ENCODE measurements around the gene BCAT1. TPM values are rescaled to one million over a fixed set of nuclear protein-coding genes. Genes with fewer than 3 reads are reported as not detected.

BCAT1 gene
- total RNA-seq, 2 experiments from 2014 or later = 53.3 to 55.6 TPM

- no peaks in the 10 kb centered on the region for H3K9me3 Mint-ChIP-seq
- CTCF ChIA-PET = interaction anchor here (1.1 to 2.2 kb wide), 5 partner anchors 30 to 159 kb away, joined by 3 to 12 read pairs (median 4); a partner anchor contains a TSS
- ATAC-seq (no peak), DNase-seq (no peak)
- H3K36me3 Mint-ChIP-seq (ENCODE audit: low read depth) = no peaks in the 10 kb centered on the region
- no peak overlapping the region for H3K27ac Mint-ChIP-seq
- H3K4me1 Mint-ChIP-seq (ENCODE audit: low read depth) = peaks cover 16% of the 10 kb centered on the region
- intact Hi-C loops (cut with micrococcal nuclease) = loop anchor here (5.0 kb wide), 1 partner anchor 56 kb away; a partner anchor contains a TSS
- H3K27me3 Mint-ChIP-seq = no peaks in the 10 kb centered on the region
- POLR2A ChIA-PET = no interaction called here
- no peak for TF ChIP-seq CTCF (IDR thresholded peaks at IDR 0.05)
- no peak overlapping the region for H3K4me3 Mint-ChIP-seq
Observed at GRCh38 chr12:24996102-24996797, 47.3 kb upstream of the BCAT1 start.

- Mint-ChIP-seq H3K9me3 (no peaks in the 10 kb centered on the region), H3K27ac (no peak overlapping the region), H3K4me3 (no peak overlapping the region), H3K4me1 (ENCODE audit: low read depth) (peaks cover 16% of the 10 kb centered on the region), H3K36me3 (ENCODE audit: low read depth) (no peaks in the 10 kb centered on the region), H3K27me3 (no peaks in the 10 kb centered on the region)
- intact Hi-C loops (cut with micrococcal nuclease) = no loop called here
- no peak for TF ChIP-seq CTCF (IDR thresholded peaks at IDR 0.05)
- ChIA-PET POLR2A (no interaction called here), CTCF (interaction anchor here (1.3 to 3.3 kb wide), 3 partner anchors 107 to 142 kb away, joined by 3 to 52 read pairs (median 3); no protein-coding TSS in a partner anchor)
- ATAC-seq (no peak), DNase-seq (no peak)
Observed at GRCh38 chr12:24993793-24994192, 44.9 kb upstream of the BCAT1 start.

- Mint-ChIP-seq H3K27ac (no peak overlapping the region), H3K4me1 (ENCODE audit: low read depth) (no peaks in the 10 kb centered on the region), H3K9me3 (no peaks in the 10 kb centered on the region), H3K36me3 (ENCODE audit: low read depth) (no peaks in the 10 kb centered on the region), H3K27me3 (no peaks in the 10 kb centered on the region), H3K4me3 (no peak overlapping the region)
- peak; percentile 86 for ATAC-seq
- peak; percentile 86 for TF ChIP-seq CTCF (IDR thresholded peaks at IDR 0.05)
- intact Hi-C loops (cut with micrococcal nuclease) = loop anchor here (1.0 kb wide), 1 partner anchor 139 kb away; no protein-coding TSS in a partner anchor
- ChIA-PET CTCF (interaction anchor here (0.6 to 3.3 kb wide), 37 partner anchors 9 to 443 kb away, joined by 3 to 52 read pairs (median 4); a partner anchor contains a TSS), POLR2A (interaction anchor here (0.5 kb wide), 1 partner anchor 84 kb away, joined by 3 read pairs; no protein-coding TSS in a partner anchor)
- no peak for DNase-seq
Observed at GRCh38 chr12:24991209-24992049, 42.5 kb upstream of the BCAT1 start.

- no peaks in the 10 kb centered on the region for H3K27me3 Mint-ChIP-seq
- no peak overlapping the region for H3K4me3 Mint-ChIP-seq
- H3K27ac Mint-ChIP-seq = no peak overlapping the region
- ChIA-PET POLR2A (no interaction called here), CTCF (interaction anchor here (0.7 to 1.1 kb wide), 3 partner anchors 9 to 166 kb away, joined by 3 to 4 read pairs (median 4); no protein-coding TSS in a partner anchor)
- DNase-seq (no peak), ATAC-seq (no peak)
- peaks cover 4% of the 10 kb centered on the region for H3K9me3 Mint-ChIP-seq
- H3K36me3 Mint-ChIP-seq (ENCODE audit: low read depth) = peaks cover 2% of the 10 kb centered on the region
- intact Hi-C loops (cut with micrococcal nuclease) = no loop called here
- no peak for TF ChIP-seq CTCF (IDR thresholded peaks at IDR 0.05)
- H3K4me1 Mint-ChIP-seq (ENCODE audit: low read depth) = no peaks in the 10 kb centered on the region
Observed at GRCh38 chr12:24989216-24989615, 40.3 kb upstream of the BCAT1 start.
